H1 (cell line): Measurements from ENCODE around the gene SMG5. TPM values are rescaled to one million over a fixed set of nuclear protein-coding genes. Genes with fewer than 3 reads are reported as not detected.

Source experiments
- CTCF ChIA-PET: fragments of 300-600 bp; sonication (Branson Sonifier 250); formaldehyde crosslinking; loops from one replicate; lab custom pipeline; 2021; ENCODE audit not compliant: partially characterized antibody; lab: Charles Lee
- POLR2A ChIA-PET: fragments of 300-600 bp; sonication (Branson Sonifier 250); formaldehyde crosslinking; loops from one replicate; lab custom pipeline; 2021; ENCODE audit warnings: inconsistent platforms; ENCODE audit not compliant: partially characterized antibody; lab: Charles Lee
- DNase-seq, 2 experiments: peaks; one replicate each; pipeline versions ENCODE4 v3.0.0 to v3.0.0-alpha.2; 2010 to 2022; ENCODE audit warnings: low spot score in 2 of 2, low read depth in 1 of 2, mixed read lengths in 1 of 2
- FAIRE-seq: peaks from 2 replicates; lab custom pipeline; 2011; peaks lifted over from hg19 to GRCh38; lab: Jason Lieb, UNC
- H2AFZ ChIP-seq: 2 replicates; pipeline ENCODE4 v1.8.1; 2012; ENCODE audit warnings: low read length, inconsistent platforms
- H2AK5ac ChIP-seq: 2 replicates; pipeline ENCODE4 v1.6.1; 2013; ENCODE audit warnings: low read depth, low read length
- H2BK120ac ChIP-seq: replicated peaks from 2 replicates; pipeline ENCODE3; 2013; ENCODE audit warnings: low read depth, low read length, inconsistent platforms
- H2BK12ac ChIP-seq: 2 replicates; pipeline ENCODE4 v1.6.1; 2013; ENCODE audit warnings: low read depth, low read length
- H2BK15ac ChIP-seq: 2 replicates; pipeline ENCODE4 v1.6.1; 2013; ENCODE audit warnings: low read length
- H2BK20ac ChIP-seq: 2 replicates; pipeline ENCODE4 v1.6.1; 2013; ENCODE audit warnings: low read length
- H2BK5ac ChIP-seq: 2 replicates; pipeline ENCODE4 v1.6.1; 2013; ENCODE audit warnings: low read depth, low read length
- H3K14ac ChIP-seq: 2 replicates; pipeline ENCODE4 v1.6.1; 2013; ENCODE audit warnings: inconsistent platforms; ENCODE audit not compliant: insufficient read length
- H3K18ac ChIP-seq: 2 replicates; pipeline ENCODE4 v1.6.1; 2013; ENCODE audit warnings: low read length; ENCODE audit errors: extremely low read depth
- H3K23ac ChIP-seq: 2 replicates; pipeline ENCODE4 v1.6.1; 2013; ENCODE audit warnings: inconsistent platforms; ENCODE audit not compliant: insufficient read length
- H3K23me2 ChIP-seq: 2 replicates; pipeline ENCODE4 v1.6.1; 2013; ENCODE audit warnings: low read depth, low read length
- H3K27ac ChIP-seq: 2 replicates; pipeline ENCODE4 v1.6.1; 2011; ENCODE audit warnings: low read depth, low read length, inconsistent platforms
- H3K27me3 ChIP-seq, 4 experiments: replicated peaks in 1 of 4; 1 replicate in 1 of 4; 2 replicates in 3 of 4; pipeline versions ENCODE4 v1.6.1 to v1.8.1; 2011 to 2013; ENCODE audit warnings: low read length in 3 of 4, mild to moderate bottlenecking in 3 of 4, inconsistent platforms in 2 of 4, mixed read lengths in 2 of 4, moderate library complexity in 1 of 4; ENCODE audit not compliant: control insufficient read depth in 3 of 4, insufficient read depth in 3 of 4; ENCODE audit errors: extremely low read depth in 1 of 4
- H3K36me3 ChIP-seq, 4 experiments: 2 replicates each; pipeline versions ENCODE4 v1.6.1 to v1.8.1; 2011 to 2013; ENCODE audit warnings: mild to moderate bottlenecking in 4 of 4, low read length in 3 of 4, moderate library complexity in 2 of 4, control low read depth in 1 of 4, inconsistent platforms in 1 of 4; ENCODE audit not compliant: insufficient read depth in 4 of 4, control insufficient read depth in 2 of 4
- H3K4ac ChIP-seq: replicated peaks from 2 replicates; pipeline ENCODE3; 2013; ENCODE audit warnings: low read length, low read depth, mixed read lengths, inconsistent platforms; ENCODE audit not compliant: insufficient read length
- H3K4me1 ChIP-seq, 4 experiments: replicated peaks in 1 of 4; 1 replicate in 1 of 4; 2 replicates in 3 of 4; pipeline versions ENCODE4 v1.6.1 to v1.8.1; 2011 to 2013; ENCODE audit warnings: low read length in 3 of 4, inconsistent platforms in 2 of 4, mixed read lengths in 1 of 4; ENCODE audit not compliant: insufficient read depth in 4 of 4, control insufficient read depth in 3 of 4
- H3K4me2 ChIP-seq, 2 experiments: 2 replicates each; pipeline versions ENCODE4 v1.6.1 to v1.8.1; 2011 to 2013; ENCODE audit warnings: low read depth in 2 of 2, low read length in 2 of 2, control low read depth in 1 of 2, inconsistent platforms in 1 of 2, mild to moderate bottlenecking in 1 of 2; ENCODE audit not compliant: insufficient read depth in 1 of 2
- H3K4me3 ChIP-seq, 4 experiments: fragments of 200-600, 300-600 bp in 1 of 4; sonication (generic), shearing (Covaris generic), sonication (Bioruptor Twin) in 1 of 4; 2 replicates each; pipeline versions ENCODE4 v1.5.1 to v1.8.1; 2011 to 2016; ENCODE audit warnings: low read length in 4 of 4, low read depth in 3 of 4, control low read depth in 2 of 4, inconsistent platforms in 2 of 4, mild to moderate bottlenecking in 2 of 4, mixed read lengths in 1 of 4, moderate library complexity in 1 of 4; ENCODE audit not compliant: insufficient read depth in 2 of 4; ENCODE audit errors: extremely low read depth in 1 of 4
- H3K56ac ChIP-seq: replicated peaks from 2 replicates; pipeline ENCODE3; 2013; ENCODE audit warnings: low read depth, mild to moderate bottlenecking, mixed read lengths, low read length, inconsistent platforms; ENCODE audit not compliant: insufficient read length
- H3K79me1 ChIP-seq: 2 replicates; pipeline ENCODE4 v1.6.1; 2013; ENCODE audit warnings: low read depth, low read length, control low read depth
- H3K79me2 ChIP-seq, 2 experiments: 2 replicates each; pipeline versions ENCODE4 v1.6.1 to v1.8.1; 2012 to 2013; ENCODE audit warnings: low read length in 2 of 2, mild to moderate bottlenecking in 2 of 2, inconsistent platforms in 1 of 2; ENCODE audit not compliant: insufficient read depth in 2 of 2, control insufficient read depth in 1 of 2
- H3K9ac ChIP-seq, 4 experiments: replicated peaks in 1 of 4; 1 replicate in 1 of 4; 2 replicates in 3 of 4; pipeline versions ENCODE4 v1.6.1 to v1.8.1; 2011 to 2013; ENCODE audit warnings: low read depth in 3 of 4, low read length in 3 of 4, control low read depth in 2 of 4, mild to moderate bottlenecking in 2 of 4, moderate library complexity in 2 of 4, inconsistent platforms in 1 of 4; ENCODE audit errors: extremely low read depth in 1 of 4
- H3K9me3 ChIP-seq, 2 experiments: 2 replicates each; pipeline versions ENCODE4 v1.6.1 to v1.8.1; 2012 to 2013; ENCODE audit warnings: mild to moderate bottlenecking in 2 of 2, moderate library complexity in 2 of 2, control low read depth in 1 of 2, inconsistent platforms in 1 of 2, low read depth in 1 of 2, low read length in 1 of 2, mixed read lengths in 1 of 2; ENCODE audit not compliant: insufficient read depth in 2 of 2
- H4K20me1 ChIP-seq, 2 experiments: replicated peaks in 1 of 2; 2 replicates each; pipeline versions ENCODE3 to v1.8.1; 2011 to 2013; ENCODE audit warnings: inconsistent platforms in 2 of 2, low read length in 2 of 2, mild to moderate bottlenecking in 1 of 2; ENCODE audit not compliant: insufficient read depth in 2 of 2, control insufficient read depth in 1 of 2
- H4K5ac ChIP-seq: 2 replicates; pipeline ENCODE4 v1.6.1; 2013; ENCODE audit warnings: low read length, low read depth, mixed read lengths, inconsistent platforms; ENCODE audit not compliant: insufficient read length
- H4K8ac ChIP-seq: 2 replicates; pipeline ENCODE4 v1.8.0; 2013; ENCODE audit warnings: mild to moderate bottlenecking, moderate library complexity, low read length, inconsistent platforms; ENCODE audit not compliant: insufficient read depth; ENCODE audit errors: extremely low read depth
- H4K91ac ChIP-seq: replicated peaks from 2 replicates; pipeline ENCODE3; 2013; ENCODE audit warnings: low read length, mixed read lengths, inconsistent platforms; ENCODE audit not compliant: insufficient read length
- CHD1 ChIP-seq: IDR thresholded peaks from 2 replicates; pipeline ENCODE4 v1.6.1; 2012; ENCODE audit warnings: low read depth, low read length, improper control_type of control experiment
- HDAC2 ChIP-seq, 2 experiments: fragments of 300-600 bp in 1 of 2; sonication (generic) in 1 of 2; IDR thresholded peaks; 2 replicates each; pipeline ENCODE4 v1.6.1; 2011 to 2012; ENCODE audit warnings: low read depth in 2 of 2, low read length in 2 of 2, mild to moderate bottlenecking in 2 of 2, moderate library complexity in 2 of 2, borderline replicate concordance in 1 of 2, inconsistent platforms in 1 of 2
- POLR2A ChIP-seq, 2 experiments: IDR thresholded peaks; 1 replicate in 1 of 2; 2 replicates in 1 of 2; pipeline ENCODE4 v1.6.1; 2011; ENCODE audit warnings: low read depth in 2 of 2, low read length in 2 of 2, mild to moderate bottlenecking in 2 of 2; ENCODE audit errors: control extremely low read depth in 1 of 2
- POLR2AphosphoS5 ChIP-seq: IDR thresholded peaks from 2 replicates; pipeline ENCODE4 v1.6.1; 2011; ENCODE audit warnings: low read depth, low read length
- RFX5 ChIP-seq: IDR thresholded peaks from 2 replicates; pipeline ENCODE4 v1.6.1; 2011; ENCODE audit warnings: low read depth, low read length, improper control_type of control experiment, borderline replicate concordance
- SUZ12 ChIP-seq: fragments of 200-600 bp; sonication (generic); IDR thresholded peaks from 2 replicates; pipeline ENCODE4 v1.6.1; 2012; ENCODE audit warnings: mild to moderate bottlenecking, inconsistent platforms, low read length, moderate library complexity, mixed read lengths
- ZNF274 ChIP-seq: IDR thresholded peaks from 2 replicates; pipeline ENCODE4 v1.7.0; 2012; ENCODE audit warnings: low read length, borderline replicate concordance; ENCODE audit errors: extremely low read depth
- WGBS, 2 experiments: shearing (Covaris generic) in 1 of 2; methylation state at CpG; one replicate each; pipeline versions ENCODE4 v1.1.6 to v1.1.7; 2013 to 2015; ENCODE audit warnings: low lambda C conversion rate in 2 of 2, mixed read lengths in 2 of 2, inconsistent platforms in 1 of 2, low coverage in 1 of 2, missing lambda C conversion rate in 1 of 2; ENCODE audit not compliant: insufficient replicate concordance in 2 of 2, insufficient coverage in 1 of 2, insufficient read length in 1 of 2; ENCODE audit errors: extremely low coverage in 1 of 2, missing lambda C conversion rate in 1 of 2; 5-methylcytosine and 5-hydroxymethylcytosine counted together
- polyA plus RNA-seq, 7 experiments: library from polyadenylated mRNA; depleted of rRNA in 3 of 7; stranded (reverse) in 5 of 7; unstranded in 2 of 7; fragments of >200 nt in 5 of 7; fragments of 200-250 nt in 2 of 7; gene quantifications; 1 replicate in 5 of 7; 2 replicates in 1 of 7; 4 replicates in 1 of 7; pipeline versions ENCODE4 v1.2.1 to v1.2.3, GENCODE V29; 2011 to 2013; ENCODE audit warnings: missing spikeins in 2 of 7, mixed read lengths in 2 of 7
- total RNA-seq: library from RNA; stranded (reverse); fragmentation: NEBNext Ultra II Directional; extraction: Animal tissue kit (Norgen Biotek cat#: 25700); gene quantifications from 2 replicates; pipeline ENCODE4 v1.2.1, GENCODE V29; 2021

The SMG5 gene
- total and polyA plus RNA-seq, 2 of the 8 experiments (the other 6 are each of a cell fraction or from before 2014, with no cell fraction given) = 32.7 to 98.0 TPM

DNA sequence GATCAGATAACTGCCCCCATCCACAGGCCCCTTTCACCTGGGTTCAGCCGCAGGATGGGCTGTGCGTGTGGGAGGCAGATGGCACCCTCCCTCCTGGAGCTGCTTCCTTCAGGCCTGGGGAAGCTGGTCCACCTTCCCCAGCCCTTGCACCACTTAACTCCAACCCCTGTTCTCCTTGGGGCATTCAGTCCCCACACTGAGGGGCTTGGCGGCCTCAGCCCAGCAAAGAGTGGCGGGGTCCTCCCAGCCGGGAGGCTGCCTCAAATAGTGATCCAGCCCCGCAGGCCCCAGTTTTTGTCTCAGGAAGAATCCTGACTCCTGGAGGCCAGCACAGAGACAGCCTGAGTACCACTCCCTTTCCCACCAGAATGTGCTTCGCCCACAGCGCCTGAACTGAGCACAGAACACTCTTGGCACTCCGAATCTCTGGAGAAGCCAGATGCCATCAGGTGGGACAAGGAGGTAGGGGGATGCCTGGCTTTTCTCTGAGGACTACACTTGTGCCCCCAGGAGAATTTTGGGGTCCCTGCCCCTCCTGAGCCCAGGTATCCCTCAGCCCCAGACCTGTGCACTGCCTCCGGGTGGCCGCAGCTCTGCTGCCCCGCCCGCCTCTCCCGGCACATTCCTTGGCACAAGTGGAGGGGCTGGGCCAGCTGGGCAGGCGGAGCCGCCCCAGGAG is 35.7 kb downstream of the SMG5 start:
- no peak for FAIRE-seq
- Histone ChIP-seq H3K27ac (no peak overlapping the region), H3K9me3 (no peaks in the 10 kb centered on the region), H3K4me3 (no peak overlapping the region), H3K79me2 (no peaks in the 10 kb centered on the region), H3K9ac (no peak overlapping the region), H4K5ac (no peak overlapping the region), H2BK5ac (no peak overlapping the region), H2AFZ (no peak overlapping the region), H3K4me2 (no peak overlapping the region; a peak in 1 of 4 replicates), H3K27me3 (no peaks in the 10 kb centered on the region), H3K23ac (no peak overlapping the region), H2AK5ac (no peak overlapping the region), H3K4me1 (peaks cover 0 to 16% (median 9%) of the 10 kb centered on the region in 4 experiments), H3K18ac (peak overlapping the region; percentile 48)
- TF ChIP-seq POLR2AphosphoS5 (peak; percentile 63; the same call in 1 of the 2 replicates), POLR2A (IDR thresholded peaks at IDR 0.05; ENCODE audit: control extremely low read depth in 1 of 2, low read depth in 2 of 2, low read length in 2 of 2) (peak in 1 of 2 experiments; percentile 44; a peak in 1 of 3 replicates), CHD1 (no peak), RFX5 (no peak), ZNF274 (no peak), HDAC2 (IDR thresholded peaks at IDR 0.05; ENCODE audit: borderline replicate concordance in 1 of 2, low read depth in 2 of 2, low read length in 2 of 2) (no peak), SUZ12 (no peak)
- TF ChIP-seq, all 59 proteins: peak for 2
- Histone ChIP-seq H3K23me2 (no peaks in the 10 kb centered on the region), H4K20me1 (peaks cover 2 to 9% of the 10 kb centered on the region in 2 experiments), H2BK120ac (no peak overlapping the region), H4K91ac (no peak overlapping the region), H2BK15ac (0 out of 2 replicates have a peak overlapping the region, but pooled peaks have one; percentile 8), H2BK12ac (no peak overlapping the region), H3K4ac (no peak overlapping the region), H3K79me1 (0 out of 2 replicates have a peak, but pooled peaks cover 2% of the 10 kb centered on the region), H4K8ac (no peak overlapping the region), H3K14ac (no peak overlapping the region), H3K36me3 (peaks cover 11 to 30% (median 20%) of the 10 kb centered on the region in 4 experiments), H3K56ac (no peak overlapping the region), H2BK20ac (no peak overlapping the region)
- POLR2A ChIA-PET = interaction anchor here (0.6 to 11.8 kb wide), 21 partner anchors 10 to 171 kb away, joined by 3 to 102 read pairs (median 5); partner anchors contain the start of genes PMF1, SMG5 and TMEM79
- 90% methylated on average over 16 of the region's 16 CpGs; no CpG with 5 or more reads in 1 of the 2 experiments for WGBS, 2 experiments
- DNase-seq = peak in 1 of 2 experiments; percentile 63
- CTCF ChIA-PET = interaction anchor here (0.8 to 47.2 kb wide), 10 partner anchors 11 to 113 kb away, joined by 3 to 1265 read pairs (median 4); partner anchors contain the start of genes CCT3, SEMA4A and TSACC
